GM12878 (cell line): ENCODE results near the gene SNX4. TPM values are rescaled to one million over a fixed set of nuclear protein-coding genes. Genes with fewer than 3 reads are reported as not detected.

ENCODE experiments used
- GATAD2B ChIP-seq: fragments of 450-650 bp; conservative IDR thresholded peaks from 2 replicates; pipeline ENCODE4 v1.6.1; 2017; ENCODE audit warnings: low read depth, mild to moderate bottlenecking, moderate library complexity
- HDGF ChIP-seq: fragments of 450-650 bp; IDR thresholded peaks from 2 replicates; pipeline ENCODE4 v1.6.1; 2016; ENCODE audit warnings: antibody characterized with exemption
- NFXL1 ChIP-seq: fragments of 450-650 bp; IDR thresholded peaks from 2 replicates; pipeline ENCODE4 v1.6.1; 2017; ENCODE audit warnings: antibody characterized with exemption, mild to moderate bottlenecking, borderline replicate concordance
- SIX5 ChIP-seq: IDR thresholded peaks from 2 replicates; pipeline ENCODE4 v1.6.1; 2011; ENCODE audit warnings: mild to moderate bottlenecking, low read depth, low read length, moderate library complexity; ENCODE audit not compliant: severe bottlenecking
- SMAD1 ChIP-seq: fragments of 450-650 bp; IDR thresholded peaks from 2 replicates; pipeline ENCODE4 v1.6.1; 2018; ENCODE audit warnings: mild to moderate bottlenecking, low read depth; ENCODE audit not compliant: partially characterized antibody
- YY1 ChIP-seq: IDR thresholded peaks from 2 replicates; pipeline ENCODE4 v1.6.1; 2011; ENCODE audit warnings: low read depth, mild to moderate bottlenecking, low read length
- ZNF592 ChIP-seq: fragments of 450-650 bp; IDR thresholded peaks from 2 replicates; pipeline ENCODE4 v1.6.1; 2017; ENCODE audit warnings: mild to moderate bottlenecking, moderate library complexity
- polyA plus RNA-seq, 11 experiments: library from polyadenylated mRNA; depleted of rRNA in 4 of 11; unstranded in 6 of 11; stranded (reverse) in 5 of 11; fragments of >200 nt; fragmentation: Nextera tagmentation in 4 of 11; fragmentation: Illumina TruSeq in 1 of 11; extraction: Ambion mirVana in 4 of 11; extraction: Trizol in 1 of 11; gene quantifications; 1 replicate in 1 of 11; 2 replicates in 10 of 11; pipeline versions ENCODE4 v1.2.1 to v1.2.3, GENCODE V29; 2011 to 2016; ENCODE audit warnings: inconsistent platforms in 2 of 11, missing spikeins in 2 of 11, low read depth in 1 of 11
- total RNA-seq, 4 experiments: library from RNA; depleted of rRNA in 3 of 4; stranded (reverse); fragments of >200 nt in 3 of 4; fragmentation: Illumina TruSeq in 1 of 4; extraction: Trizol in 1 of 4; gene quantifications; 2 replicates each; pipeline versions ENCODE4 v1.2.1 to v1.2.3, GENCODE V29; 2013 to 2021
- TF ChIP-seq, protein P1 (sequence below): IDR thresholded peaks from 2 replicates; pipeline ENCODE4 v1.6.1; 2011; ENCODE audit warnings: mild to moderate bottlenecking, low read depth, low read length, moderate library complexity; ENCODE audit not compliant: insufficient replicate concordance

The SNX4 gene
- total and polyA plus RNA-seq, 10 of the 15 experiments (the other 5 are each of a cell fraction or from before 2014, with no cell fraction given): 33.4 to 94.5 (median 60.5) TPM

GRCh38 chr3:125428216-125428830, 91.7 kb downstream of the SNX4 start (continued):
- TF ChIP-seq ZNF592 (no peak), YY1 (no peak), GATAD2B (no peak), NFXL1 (no peak), SMAD1 (no peak), SIX5 (no peak), HDGF (no peak)
- TF ChIP-seq, protein P1, sequence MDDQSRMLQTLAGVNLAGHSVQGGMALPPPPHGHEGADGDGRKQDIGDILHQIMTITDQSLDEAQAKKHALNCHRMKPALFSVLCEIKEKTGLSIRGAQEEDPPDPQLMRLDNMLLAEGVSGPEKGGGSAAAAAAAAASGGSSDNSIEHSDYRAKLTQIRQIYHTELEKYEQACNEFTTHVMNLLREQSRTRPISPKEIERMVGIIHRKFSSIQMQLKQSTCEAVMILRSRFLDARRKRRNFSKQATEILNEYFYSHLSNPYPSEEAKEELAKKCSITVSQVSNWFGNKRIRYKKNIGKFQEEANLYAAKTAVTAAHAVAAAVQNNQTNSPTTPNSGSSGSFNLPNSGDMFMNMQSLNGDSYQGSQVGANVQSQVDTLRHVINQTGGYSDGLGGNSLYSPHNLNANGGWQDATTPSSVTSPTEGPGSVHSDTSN: no peak
- TF ChIP-seq, all 136 proteins: peak for 0
